Activated CD4-positive, alpha-beta T cell treated with anti-CD3 and anti-CD28 coated beads for 4 hours (primary cell): ENCODE data around the gene ALMS1.
"Not testable (repeated sequence)": the region's sequence is repeated elsewhere in the genome, so short reads cannot be mapped to it uniquely, and the experiment has no call there.

Source experiments
- DNase-seq, 2 donors: peaks; one replicate each; pipeline ENCODE4 v3.0.0-alpha.2; 2020

ALMS1 gene

GRCh38 chr2:73504850-73505249, 119.2 kb downstream of the ALMS1 start:
- not testable (repeated sequence) for DNase-seq

GRCh38 chr2:73510470-73510869, 124.8 kb downstream of the ALMS1 start:
- DNase-seq = not testable (repeated sequence)

GRCh38 chr2:73516033-73516432, 130.4 kb downstream of the ALMS1 start:
- no peak for DNase-seq

GRCh38 chr2:73528688-73529087, 143.1 kb downstream of the ALMS1 start:
- DNase-seq = no peak

- DNase-seq = not testable (repeated sequence)
Measured at GRCh38 chr2:73530773-73531172, 145.1 kb downstream of the ALMS1 start.

- DNase-seq = no peak
Measured at GRCh38 chr2:73532381-73532780, 146.7 kb downstream of the ALMS1 start.

- DNase-seq = no peak
Measured at GRCh38 chr2:73536133-73536840, 150.7 kb downstream of the ALMS1 start.

- DNase-seq = not testable (repeated sequence)
Measured at GRCh38 chr2:73560875-73561274, 175.2 kb downstream of the ALMS1 start.

GRCh38 chr2:73561422-73561821, 175.8 kb downstream of the ALMS1 start:
- no peak for DNase-seq

GRCh38 chr2:73564986-73565385, 179.3 kb downstream of the ALMS1 start:
- no peak for DNase-seq

- no peak for DNase-seq
Measured at GRCh38 chr2:73566288-73566878, 180.7 kb downstream of the ALMS1 start.

GRCh38 chr2:73575261-73575660, 189.6 kb downstream of the ALMS1 start:
- no peak for DNase-seq

GRCh38 chr2:73582364-73582763, 196.7 kb downstream of the ALMS1 start:
- DNase-seq = no peak

- no peak for DNase-seq
Measured at GRCh38 chr2:73588177-73588576, 202.5 kb downstream of the ALMS1 start.

- no peak for DNase-seq
Measured at GRCh38 chr2:73593680-73594079, 208.0 kb downstream of the ALMS1 start.

GRCh38 chr2:73594251-73594650, 208.6 kb downstream of the ALMS1 start:
- DNase-seq = no peak

- DNase-seq = no peak
Measured at GRCh38 chr2:73601780-73602179, 216.1 kb downstream of the ALMS1 start.

GRCh38 chr2:73603099-73603588, 217.5 kb downstream of the ALMS1 start:
- not testable (repeated sequence) for DNase-seq

- not testable (repeated sequence) for DNase-seq
Measured at GRCh38 chr2:73604589-73604988, 219.0 kb downstream of the ALMS1 start.

- DNase-seq = no peak
Measured at GRCh38 chr2:73610111-73610510, 224.5 kb downstream of the ALMS1 start.

GRCh38 chr2:73611193-73611592, 225.6 kb downstream of the ALMS1 start:
- no peak for DNase-seq

GRCh38 chr2:73611867-73612266, 226.2 kb downstream of the ALMS1 start:
- no peak for DNase-seq

- no peak for DNase-seq
Measured at GRCh38 chr2:73614105-73614504, 228.5 kb downstream of the ALMS1 start.

- DNase-seq = no peak
Measured at GRCh38 chr2:73614997-73615396, 229.4 kb downstream of the ALMS1 start.

- DNase-seq = not testable (repeated sequence)
Measured at GRCh38 chr2:73619925-73620324, 234.3 kb downstream of the ALMS1 start.
